IPS-NIHi7 (cell line): ENCODE measurements around the gene CRISP2.

Experiments
- DNase-seq: peaks from one replicate; pipeline ENCODE4 v3.0.0; 2012; ENCODE audit warnings: mixed read lengths; ENCODE audit errors: extremely low spot score

CRISP2 gene

GRCh38 chr6:49662231-49662891, 51.0 kb downstream of the CRISP2 start:
- DNase-seq = no peak

- DNase-seq = no peak
Observed at GRCh38 chr6:49653942-49654341, 59.4 kb downstream of the CRISP2 start.

GRCh38 chr6:49653438-49653837, 59.9 kb downstream of the CRISP2 start:
- DNase-seq = no peak

- DNase-seq = no peak
Observed at GRCh38 chr6:49651239-49651638, 62.1 kb downstream of the CRISP2 start.

- DNase-seq = no peak
Observed at GRCh38 chr6:49649988-49650387, 63.4 kb downstream of the CRISP2 start.

- no peak for DNase-seq
Observed at GRCh38 chr6:49648036-49648435, 65.3 kb downstream of the CRISP2 start.

- no peak for DNase-seq
Observed at GRCh38 chr6:49647476-49647875, 65.9 kb downstream of the CRISP2 start.

GRCh38 chr6:49646942-49647341, 66.4 kb downstream of the CRISP2 start:
- DNase-seq = no peak

- DNase-seq = no peak
Observed at GRCh38 chr6:49646130-49646824, 67.1 kb downstream of the CRISP2 start.

- no peak for DNase-seq
Observed at GRCh38 chr6:49645139-49645538, 68.2 kb downstream of the CRISP2 start.
